ENCODE measurements around the gene PKP2.

GRCh38 chr12:32770141-32770540 is 126.4 kb downstream of the PKP2 start:
- TF ChIP-seq CTCF (IDR thresholded peaks at IDR 0.05) (no peak), EP300 (IDR thresholded peaks at IDR 0.05) (no peak), POLR2AphosphoS5 (IDR thresholded peaks at IDR 0.05) (no peak), POLR2A (IDR thresholded peaks at IDR 0.05) (no peak)
